A549 (cell line): ENCODE results near the gene TFEB. TPM values are rescaled to one million over a fixed set of nuclear protein-coding genes. Genes with fewer than 3 reads are reported as not detected.

Experiments used
- ATAC-seq, 2 experiments: fragments of 200-7000 bp in 1 of 2; fragments of >200 bp in 1 of 2; cut with Nextera tagmentation in 1 of 2; cut with Tn5 transposase in 1 of 2; 3 replicates each; pipeline versions ENCODE4 v1.8.0 to v1.9.1; 2018 to 2020; ENCODE audit warnings: mild to moderate bottlenecking in 1 of 2, moderate library complexity in 1 of 2
- CTCF ChIA-PET: fragments of 300-600 bp; sonication (Branson Sonifier 250); formaldehyde crosslinking; extraction: SDS; loops from one replicate; lab custom pipeline; 2021; ENCODE audit warnings: antibody characterized with exemption, inconsistent platforms; lab: Yijun Ruan, JAX
- POLR2A ChIA-PET: fragments of 350-600 bp; formaldehyde crosslinking; extraction: SDS; loops from one replicate; lab custom pipeline; 2021; ENCODE audit warnings: antibody characterized with exemption, inconsistent platforms; lab: Yijun Ruan, JAX
- DNase-seq, 2 experiments: peaks; one replicate each; pipeline versions ENCODE4 v3.0.0 to v3.0.0-alpha.2; 2011 to 2016; ENCODE audit warnings: low read depth in 1 of 2, low spot score in 1 of 2
- FAIRE-seq: peaks from 2 replicates; lab custom pipeline; 2011; peaks lifted over from hg19 to GRCh38; lab: Jason Lieb, UNC
- H3K27ac ChIP-seq, 2 experiments: fragments of >200 bp; sonication (Bioruptor Twin); formaldehyde crosslinking; 3 replicates each; pipeline ENCODE4 v1.5.1; 2016 to 2017
- H3K4me1 ChIP-seq: fragments of >200 bp; sonication (Bioruptor Twin); formaldehyde crosslinking; 3 replicates; pipeline ENCODE4 v1.6.1; 2016
- H3K4me2 ChIP-seq: fragments of >200 bp; sonication (Bioruptor Twin); formaldehyde crosslinking; 3 replicates; pipeline ENCODE4 v1.6.1; 2016
- H3K4me3 ChIP-seq: fragments of >200 bp; sonication (Bioruptor Twin); formaldehyde crosslinking; 3 replicates; pipeline ENCODE4 v1.5.1; 2016
- H3K9me3 ChIP-seq: fragments of >200 bp; sonication (Bioruptor Twin); formaldehyde crosslinking; 3 replicates; pipeline ENCODE4 v1.6.1; 2016
- ATOH8 ChIP-seq: fragments of 250-450 bp; sonication (Bioruptor Pico); IDR thresholded peaks from 2 replicates; pipeline ENCODE4 v1.5.0; 2020; ENCODE audit warnings: low read depth, mild to moderate bottlenecking, moderate library complexity
- CHD2 ChIP-seq: fragments of 150-350 bp; IDR thresholded peaks from 2 replicates; pipeline ENCODE4 v1.6.1; 2014; ENCODE audit warnings: low read length; ENCODE audit not compliant: partially characterized antibody
- CHD4 ChIP-seq: fragments of 200-600 bp; sonication (generic); IDR thresholded peaks from 2 replicates; pipeline ENCODE4 v1.6.1; 2016; ENCODE audit warnings: antibody characterized with exemption, mild to moderate bottlenecking, borderline replicate concordance
- E2F6 ChIP-seq: IDR thresholded peaks from 2 replicates; pipeline ENCODE4 v1.6.1; 2012; ENCODE audit warnings: low read depth, borderline replicate concordance
- EP300 ChIP-seq, 2 experiments: fragments of >200 bp; sonication (Bioruptor Twin); formaldehyde crosslinking; IDR thresholded peaks; 2 replicates in 1 of 2; 3 replicates in 1 of 2; pipeline ENCODE4 v1.6.1; 2016 to 2017
- FOSL2 ChIP-seq, 2 experiments: fragments of 450-650 bp in 1 of 2; fragments of >200 bp in 1 of 2; sonication (Bioruptor Twin) in 1 of 2; formaldehyde crosslinking; IDR thresholded peaks; 2 replicates each; pipeline versions ENCODE4 v1.5.0 to v1.6.1; 2016 to 2020; ENCODE audit warnings: mild to moderate bottlenecking in 1 of 2, moderate library complexity in 1 of 2
- JUN ChIP-seq, 2 experiments: fragments of >200 bp; sonication (Bioruptor Twin); formaldehyde crosslinking; IDR thresholded peaks; 2 replicates in 1 of 2; 3 replicates in 1 of 2; pipeline ENCODE4 v1.6.1; 2016 to 2017
- MYC ChIP-seq: IDR thresholded peaks from 2 replicates; pipeline ENCODE4 v1.6.1; 2012; ENCODE audit warnings: mild to moderate bottlenecking, inconsistent platforms, low read length, improper control_type of control experiment, borderline replicate concordance
- NFE2L2 ChIP-seq: fragments of 150-350 bp; conservative IDR thresholded peaks from 2 replicates; pipeline ENCODE4 v1.6.1; 2014; ENCODE audit warnings: low read length
- PHF8 ChIP-seq: fragments of 200-600 bp; sonication (generic); IDR thresholded peaks from 2 replicates; pipeline ENCODE4 v1.6.1; 2016; ENCODE audit warnings: low read depth, mild to moderate bottlenecking, antibody characterized with exemption, moderate library complexity, borderline replicate concordance
- RCOR1 ChIP-seq: fragments of 150-350 bp; IDR thresholded peaks from 2 replicates; pipeline ENCODE4 v1.6.1; 2014; ENCODE audit warnings: antibody characterized with exemption, low read length, low read depth
- RFX5 ChIP-seq: fragments of 450-650 bp; IDR thresholded peaks from 2 replicates; pipeline ENCODE4 v1.7.1; 2014; ENCODE audit warnings: antibody characterized with exemption, mild to moderate bottlenecking, moderate library complexity
- TP53 ChIP-seq: fragments of 250-450 bp; sonication (Bioruptor Pico); IDR thresholded peaks from 2 replicates; pipeline ENCODE4 v1.5.0; 2021; ENCODE audit warnings: mild to moderate bottlenecking, moderate library complexity
- ZSCAN20 ChIP-seq: fragments of 250-450 bp; sonication (Bioruptor Pico); IDR thresholded peaks from 2 replicates; pipeline ENCODE4 v1.8.0; 2022; ENCODE audit warnings: mild to moderate bottlenecking, moderate library complexity
- WGBS: methylation state at CpG from one replicate; pipeline ENCODE4 v1.1.6; 2017; ENCODE audit errors: missing lambda C conversion rate; 5-methylcytosine and 5-hydroxymethylcytosine counted together
- polyA plus RNA-seq, 4 experiments: library from polyadenylated mRNA; depleted of rRNA in 3 of 4; stranded (reverse); fragments of >200 nt; fragmentation: RNase III in 1 of 4; extraction: RNeasy Plus Mini Kit Qiagen cat#74134 plus additional on column Dnase treatment in 1 of 4; gene quantifications; 2 replicates in 3 of 4; 3 replicates in 1 of 4; pipeline ENCODE4 v1.2.3, GENCODE V29; 2011 to 2017
- TF ChIP-seq, protein P1 (sequence below): fragments of >200 bp; sonication (Bioruptor Twin); formaldehyde crosslinking; IDR thresholded peaks from 3 replicates; pipeline ENCODE4 v1.6.1; 2016
- TF ChIP-seq, protein P2 (sequence below): fragments of 200-600 bp; sonication (generic); IDR thresholded peaks from 2 replicates; pipeline ENCODE4 v1.6.1; 2016; ENCODE audit warnings: antibody characterized with exemption, mild to moderate bottlenecking, moderate library complexity

Gene TFEB
- polyA plus RNA-seq, 2 of the 4 experiments (the other 2 are of a cell fraction): 3.1 to 6.1 TPM

DNA sequence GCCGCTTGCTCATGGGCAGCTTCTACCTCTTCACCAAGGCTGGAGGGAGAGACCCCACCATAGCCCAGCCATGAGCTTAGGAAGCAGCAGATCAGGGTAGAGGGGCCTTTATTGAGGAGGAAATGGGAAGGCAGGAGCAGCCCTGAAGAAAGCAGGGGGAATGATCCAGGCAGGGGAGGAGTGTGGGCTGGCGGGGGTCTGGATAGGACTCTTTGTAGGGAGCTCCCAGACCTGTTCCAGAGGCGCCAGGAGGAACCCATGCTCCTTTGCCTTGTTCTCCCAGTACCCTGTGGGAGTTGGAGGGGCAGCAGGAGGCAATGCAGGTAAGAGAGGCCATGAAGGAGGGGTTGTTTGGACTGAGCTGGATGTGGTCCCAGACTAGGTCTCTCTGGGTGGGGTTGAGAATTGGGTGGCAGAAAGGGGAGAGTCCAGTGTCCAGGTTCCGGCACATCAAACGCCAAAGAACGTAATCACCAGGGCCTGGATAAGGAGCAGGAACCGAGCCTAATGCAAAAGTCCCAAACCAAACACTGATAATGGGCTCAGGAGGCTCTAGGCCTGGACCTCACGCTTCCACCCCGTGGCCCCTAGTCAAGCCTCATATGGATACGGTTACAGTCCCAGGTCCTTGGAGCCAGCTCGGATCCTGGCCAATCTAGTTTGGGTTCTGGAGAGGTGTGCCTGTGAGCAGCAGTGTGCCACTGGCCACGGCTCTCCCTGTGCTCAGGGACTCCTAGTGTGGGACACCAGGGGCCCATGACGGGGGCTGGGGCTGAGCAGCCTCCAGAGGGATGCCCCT lies 23.9 kb upstream of the TFEB start:
- no peak overlapping the region for H3K4me2 ChIP-seq
- DNase-seq: no peak
- no peak overlapping the region for H3K4me3 ChIP-seq
- ChIA-PET CTCF (interaction anchor here (1.2 kb wide), 2 partner anchors 8 to 54 kb away, joined by 3 to 4 read pairs; no protein-coding TSS in a partner anchor), POLR2A (no interaction called here)
- H3K27ac ChIP-seq: no peak overlapping the region
- no peak for TF ChIP-seq ZSCAN20 (CRISPR knock-in tag)
- TF ChIP-seq RCOR1: no peak
- no peak for TF ChIP-seq CHD2
- no peak for TF ChIP-seq FOSL2 (IDR thresholded peaks at IDR 0.05)
- no peak for TF ChIP-seq FOSL2 (CRISPR knock-in tag; IDR thresholded peaks at IDR 0.05)
- no peak for TF ChIP-seq TP53 (CRISPR knock-in tag)
- TF ChIP-seq, protein P1, sequence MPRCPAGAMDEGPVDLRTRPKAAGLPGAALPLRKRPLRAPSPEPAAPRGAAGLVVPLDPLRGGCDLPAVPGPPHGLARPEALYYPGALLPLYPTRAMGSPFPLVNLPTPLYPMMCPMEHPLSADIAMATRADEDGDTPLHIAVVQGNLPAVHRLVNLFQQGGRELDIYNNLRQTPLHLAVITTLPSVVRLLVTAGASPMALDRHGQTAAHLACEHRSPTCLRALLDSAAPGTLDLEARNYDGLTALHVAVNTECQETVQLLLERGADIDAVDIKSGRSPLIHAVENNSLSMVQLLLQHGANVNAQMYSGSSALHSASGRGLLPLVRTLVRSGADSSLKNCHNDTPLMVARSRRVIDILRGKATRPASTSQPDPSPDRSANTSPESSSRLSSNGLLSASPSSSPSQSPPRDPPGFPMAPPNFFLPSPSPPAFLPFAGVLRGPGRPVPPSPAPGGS: no peak
- no peak for TF ChIP-seq PHF8
- no peak for TF ChIP-seq EP300 (IDR thresholded peaks at IDR 0.05)
- TF ChIP-seq ATOH8 (CRISPR knock-in tag): no peak
- TF ChIP-seq NFE2L2: no peak
- 67% methylated on average over 8 of the region's 13 CpGs for WGBS
- no peak for ATAC-seq
- H3K4me1 ChIP-seq: no peaks in the 10 kb centered on the region
- no peaks in the 10 kb centered on the region for H3K9me3 ChIP-seq
- no peak for FAIRE-seq

- 91% methylated on average over 6 of the region's 6 CpGs for WGBS
- no peak overlapping the region for H3K4me3 ChIP-seq
- FAIRE-seq (no peak), DNase-seq (no peak), ATAC-seq (no peak)
- ChIA-PET POLR2A (no interaction called here), CTCF (interaction anchor here (1.2 kb wide), 2 partner anchors 54 to 391 kb away, joined by 3 to 4 read pairs; no protein-coding TSS in a partner anchor)
- no peak overlapping the region for H3K27ac ChIP-seq
- no peaks in the 10 kb centered on the region for H3K9me3 ChIP-seq
- no peaks in the 10 kb centered on the region for H3K4me1 ChIP-seq
- TF ChIP-seq PHF8: no peak
- no peak for TF ChIP-seq E2F6
- no peak for TF ChIP-seq CHD4
- no peak for TF ChIP-seq MYC
- TF ChIP-seq JUN (IDR thresholded peaks at IDR 0.05): no peak
- no peak for TF ChIP-seq FOSL2 (IDR thresholded peaks at IDR 0.05)
- no peak for TF ChIP-seq FOSL2 (CRISPR knock-in tag; IDR thresholded peaks at IDR 0.05)
- TF ChIP-seq, protein P2, sequence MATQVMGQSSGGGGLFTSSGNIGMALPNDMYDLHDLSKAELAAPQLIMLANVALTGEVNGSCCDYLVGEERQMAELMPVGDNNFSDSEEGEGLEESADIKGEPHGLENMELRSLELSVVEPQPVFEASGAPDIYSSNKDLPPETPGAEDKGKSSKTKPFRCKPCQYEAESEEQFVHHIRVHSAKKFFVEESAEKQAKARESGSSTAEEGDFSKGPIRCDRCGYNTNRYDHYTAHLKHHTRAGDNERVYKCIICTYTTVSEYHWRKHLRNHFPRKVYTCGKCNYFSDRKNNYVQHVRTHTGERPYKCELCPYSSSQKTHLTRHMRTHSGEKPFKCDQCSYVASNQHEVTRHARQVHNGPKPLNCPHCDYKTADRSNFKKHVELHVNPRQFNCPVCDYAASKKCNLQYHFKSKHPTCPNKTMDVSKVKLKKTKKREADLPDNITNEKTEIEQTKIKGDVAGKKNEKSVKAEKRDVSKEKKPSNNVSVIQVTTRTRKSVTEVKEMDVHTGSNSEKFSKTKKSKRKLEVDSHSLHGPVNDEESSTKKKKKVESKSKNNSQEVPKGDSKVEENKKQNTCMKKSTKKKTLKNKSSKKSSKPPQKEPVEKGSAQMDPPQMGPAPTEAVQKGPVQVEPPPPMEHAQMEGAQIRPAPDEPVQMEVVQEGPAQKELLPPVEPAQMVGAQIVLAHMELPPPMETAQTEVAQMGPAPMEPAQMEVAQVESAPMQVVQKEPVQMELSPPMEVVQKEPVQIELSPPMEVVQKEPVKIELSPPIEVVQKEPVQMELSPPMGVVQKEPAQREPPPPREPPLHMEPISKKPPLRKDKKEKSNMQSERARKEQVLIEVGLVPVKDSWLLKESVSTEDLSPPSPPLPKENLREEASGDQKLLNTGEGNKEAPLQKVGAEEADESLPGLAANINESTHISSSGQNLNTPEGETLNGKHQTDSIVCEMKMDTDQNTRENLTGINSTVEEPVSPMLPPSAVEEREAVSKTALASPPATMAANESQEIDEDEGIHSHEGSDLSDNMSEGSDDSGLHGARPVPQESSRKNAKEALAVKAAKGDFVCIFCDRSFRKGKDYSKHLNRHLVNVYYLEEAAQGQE: no peak
- no peak for TF ChIP-seq RFX5
- TF ChIP-seq, all 56 proteins: peak for 0
- no peak overlapping the region for H3K4me2 ChIP-seq
Observed at GRCh38 chr6:41758641-41759035, 23.2 kb upstream of the TFEB start.
